Parathyroid adenoma (tissue), 2 donors: ENCODE results near the gene LARGE1.

Source experiments
- H2AFZ ChIP-seq: fragments of 300-600 bp; sonication (generic); one replicate; pipeline ENCODE4 v1.7.0; 2017; ENCODE audit warnings: antibody characterized with exemption, mild to moderate bottlenecking
- H3K27ac ChIP-seq: fragments of 300-600 bp; sonication (generic); one replicate; pipeline ENCODE4 v1.7.0; 2017
- H3K27me3 ChIP-seq: fragments of 300-600 bp; sonication (generic); one replicate; pipeline ENCODE4 v1.7.0; 2017; ENCODE audit warnings: low read length; ENCODE audit not compliant: control insufficient read depth, insufficient read depth
- H3K36me3 ChIP-seq: fragments of 300-600 bp; sonication (generic); one replicate; pipeline ENCODE4 v1.7.0; 2017; ENCODE audit warnings: low read length; ENCODE audit not compliant: control insufficient read depth, insufficient read depth
- H3K4me1 ChIP-seq: fragments of 300-600 bp; sonication (generic); one replicate; pipeline ENCODE4 v1.7.0; 2017; ENCODE audit warnings: control low read depth
- H3K4me2 ChIP-seq: fragments of 300-600 bp; sonication (generic); one replicate; pipeline ENCODE4 v1.7.0; 2017; ENCODE audit warnings: low read length
- H3K4me3 ChIP-seq: fragments of 300-600 bp; sonication (generic); one replicate; pipeline ENCODE4 v1.7.0; 2017; ENCODE audit warnings: low read depth, low read length
- H3K79me2 ChIP-seq: fragments of 300-600 bp; sonication (generic); one replicate; pipeline ENCODE4 v1.7.0; 2017; ENCODE audit warnings: control low read depth
- H3K9ac ChIP-seq: fragments of 300-600 bp; sonication (generic); one replicate; pipeline ENCODE4 v1.7.0; 2017; ENCODE audit warnings: mild to moderate bottlenecking
- H3K9me3 ChIP-seq: fragments of 300-600 bp; sonication (generic); one replicate; pipeline ENCODE4 v1.7.0; 2017; ENCODE audit warnings: low read length; ENCODE audit not compliant: control insufficient read depth
- TF ChIP-seq, protein P1 (sequence below): fragments of 300-600 bp; sonication (generic); IDR thresholded peaks from one replicate; pipeline ENCODE4 v1.7.0; 2017; ENCODE audit warnings: antibody characterized with exemption, mild to moderate bottlenecking
- donor health status: primary hyperparathyroidism.

The LARGE1 gene

GRCh38 chr22:33600595-33600994 lies 319.7 kb downstream of the LARGE1 start:
- Histone ChIP-seq H3K27ac (no peak overlapping the region), H3K9me3 (no peaks in the 10 kb centered on the region), H3K27me3 (no peaks in the 10 kb centered on the region), H3K79me2 (no peaks in the 10 kb centered on the region), H3K36me3 (no peaks in the 10 kb centered on the region), H3K4me1 (no peaks in the 10 kb centered on the region), H3K4me3 (no peak overlapping the region), H2AFZ (no peak overlapping the region), H3K9ac (no peak overlapping the region), H3K4me2 (no peak overlapping the region)
- TF ChIP-seq, protein P1, sequence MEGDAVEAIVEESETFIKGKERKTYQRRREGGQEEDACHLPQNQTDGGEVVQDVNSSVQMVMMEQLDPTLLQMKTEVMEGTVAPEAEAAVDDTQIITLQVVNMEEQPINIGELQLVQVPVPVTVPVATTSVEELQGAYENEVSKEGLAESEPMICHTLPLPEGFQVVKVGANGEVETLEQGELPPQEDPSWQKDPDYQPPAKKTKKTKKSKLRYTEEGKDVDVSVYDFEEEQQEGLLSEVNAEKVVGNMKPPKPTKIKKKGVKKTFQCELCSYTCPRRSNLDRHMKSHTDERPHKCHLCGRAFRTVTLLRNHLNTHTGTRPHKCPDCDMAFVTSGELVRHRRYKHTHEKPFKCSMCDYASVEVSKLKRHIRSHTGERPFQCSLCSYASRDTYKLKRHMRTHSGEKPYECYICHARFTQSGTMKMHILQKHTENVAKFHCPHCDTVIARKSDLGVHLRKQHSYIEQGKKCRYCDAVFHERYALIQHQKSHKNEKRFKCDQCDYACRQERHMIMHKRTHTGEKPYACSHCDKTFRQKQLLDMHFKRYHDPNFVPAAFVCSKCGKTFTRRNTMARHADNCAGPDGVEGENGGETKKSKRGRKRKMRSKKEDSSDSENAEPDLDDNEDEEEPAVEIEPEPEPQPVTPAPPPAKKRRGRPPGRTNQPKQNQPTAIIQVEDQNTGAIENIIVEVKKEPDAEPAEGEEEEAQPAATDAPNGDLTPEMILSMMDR: no peak

DNA sequence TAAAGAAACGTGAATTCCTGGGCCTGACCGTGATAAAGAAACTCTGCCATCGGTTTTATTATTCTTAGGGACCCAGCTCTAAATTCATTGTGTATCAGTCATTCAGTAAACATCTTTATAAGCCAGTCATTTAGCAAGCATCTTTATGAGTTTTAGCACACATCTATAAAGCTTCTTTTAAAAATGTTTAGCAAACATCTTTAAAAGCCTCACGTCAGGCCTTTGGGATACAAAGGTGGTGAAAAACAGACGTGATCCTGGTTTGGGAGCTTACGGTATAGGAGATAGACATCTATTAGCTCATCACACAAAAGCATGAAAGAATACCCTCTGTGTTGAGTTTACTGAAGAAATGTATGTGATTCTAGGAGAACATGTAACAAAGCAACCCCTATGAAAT lies 320.2 kb downstream of the LARGE1 start:
- no peak overlapping the region for H2AFZ ChIP-seq
- H3K27ac ChIP-seq: no peak overlapping the region
- H3K9ac ChIP-seq: no peak overlapping the region

DNA sequence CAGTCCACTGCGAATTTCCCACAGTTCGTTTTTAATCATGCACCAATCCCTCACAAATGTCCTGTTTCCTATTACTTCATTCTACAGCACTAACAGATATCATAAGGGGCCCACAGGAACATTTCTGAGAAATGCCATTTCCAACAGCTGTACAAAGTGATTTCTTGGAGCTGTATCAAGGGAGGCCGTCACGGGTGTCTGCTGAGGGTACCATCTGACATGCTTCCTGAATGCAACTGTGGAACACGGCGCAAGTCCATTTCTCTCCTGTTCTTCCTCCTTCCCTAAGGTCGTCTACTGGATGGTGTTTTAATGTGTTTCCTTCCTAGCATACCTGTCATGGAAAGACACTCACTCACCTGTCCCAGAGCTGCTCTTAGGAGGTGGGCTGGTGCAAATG lies 320.7 kb downstream of the LARGE1 start:
- Histone ChIP-seq H3K27ac (no peak overlapping the region), H3K4me2 (no peak overlapping the region), H3K27me3 (no peaks in the 10 kb centered on the region), H3K79me2 (no peaks in the 10 kb centered on the region), H3K4me1 (no peaks in the 10 kb centered on the region), H2AFZ (no peak overlapping the region), H3K9ac (no peak overlapping the region), H3K4me3 (no peak overlapping the region), H3K9me3 (no peaks in the 10 kb centered on the region), H3K36me3 (no peaks in the 10 kb centered on the region)
- TF ChIP-seq, protein P1: no peak

More for the DNA sequence above, 320.2 kb downstream of the LARGE1 start:
- Histone ChIP-seq H3K79me2 (no peaks in the 10 kb centered on the region), H3K4me3 (no peak overlapping the region), H3K27me3 (no peaks in the 10 kb centered on the region), H3K4me2 (no peak overlapping the region), H3K36me3 (no peaks in the 10 kb centered on the region), H3K9me3 (no peaks in the 10 kb centered on the region), H3K4me1 (no peaks in the 10 kb centered on the region)
- TF ChIP-seq, protein P1: no peak

GRCh38 chr22:33598821-33599220 lies 321.5 kb downstream of the LARGE1 start:
- H3K27ac ChIP-seq: no peak overlapping the region

More at GRCh38 chr22:33598821-33599220, 321.5 kb downstream of the LARGE1 start:
- TF ChIP-seq, protein P1: no peak
- Histone ChIP-seq H3K79me2 (no peaks in the 10 kb centered on the region), H3K9ac (no peak overlapping the region), H3K9me3 (no peaks in the 10 kb centered on the region), H2AFZ (no peak overlapping the region), H3K36me3 (no peaks in the 10 kb centered on the region), H3K4me3 (no peak overlapping the region), H3K4me1 (no peaks in the 10 kb centered on the region), H3K4me2 (no peak overlapping the region), H3K27me3 (no peaks in the 10 kb centered on the region)
